Lung (tissue), 12 donors: ENCODE results near the gene ADIPOQ. TPM values are rescaled to one million over a fixed set of nuclear protein-coding genes. Genes with fewer than 3 reads are reported as not detected.

Source experiments
- ATAC-seq: fragments of 200-7000 bp; cut with Tn5 transposase; one replicate; pipeline ENCODE4 v1.9.1; 2020; ENCODE audit warnings: moderate number of reproducible peaks; ENCODE audit not compliant: insufficient read depth, low FRiP score
- DNase-seq, 3 donors: peaks; one replicate each; pipeline ENCODE4 v3.0.0-alpha.2; 2013 to 2017
- H3K27ac ChIP-seq, 2 donors: one replicate each; pipeline ENCODE4 v1.5.1; 2013; ENCODE audit warnings: mild to moderate bottlenecking in 2 of 2, moderate library complexity in 2 of 2, control low read depth in 1 of 2, inconsistent platforms in 1 of 2, low read depth in 1 of 2, low read length in 1 of 2
- H3K27me3 ChIP-seq, 3 donors: one replicate each; pipeline ENCODE4 v1.5.1; 2013; ENCODE audit warnings: low read length in 2 of 3; ENCODE audit not compliant: control insufficient read depth in 3 of 3, insufficient read depth in 3 of 3
- H3K36me3 ChIP-seq, 4 donors: one replicate each; pipeline ENCODE4 v1.5.1; 2013; ENCODE audit warnings: low read length in 4 of 4, mild to moderate bottlenecking in 1 of 4, moderate library complexity in 1 of 4; ENCODE audit not compliant: control insufficient read depth in 4 of 4, insufficient read depth in 4 of 4
- H3K4me1 ChIP-seq, 5 donors: one replicate each; pipeline ENCODE4 v1.5.1; 2013; ENCODE audit warnings: low read length in 5 of 5, mild to moderate bottlenecking in 2 of 5, moderate library complexity in 1 of 5; ENCODE audit not compliant: control insufficient read depth in 5 of 5, insufficient read depth in 5 of 5
- H3K4me3 ChIP-seq: one replicate; pipeline ENCODE4 v1.5.1; 2013; ENCODE audit warnings: mild to moderate bottlenecking, control low read depth, moderate library complexity
- H3K9ac ChIP-seq, 2 donors: one replicate each; pipeline ENCODE4 v1.5.1; 2013; ENCODE audit warnings: low read length in 2 of 2, control low read depth in 1 of 2; ENCODE audit not compliant: insufficient read depth in 1 of 2
- H3K9me3 ChIP-seq, 4 donors: one replicate each; pipeline ENCODE4 v1.5.1; 2013; ENCODE audit warnings: low read length in 3 of 4, mild to moderate bottlenecking in 1 of 4, moderate library complexity in 1 of 4; ENCODE audit not compliant: control insufficient read depth in 4 of 4, insufficient read depth in 3 of 4
- WGBS, 2 donors: extraction: QIAGEN DNeasy Blood & Tissue Kit; methylation state at CpG; one replicate each; pipeline ENCODE4 v1.1.7; 2013; 5-methylcytosine and 5-hydroxymethylcytosine counted together
- polyA plus RNA-seq, 2 donors: library from polyadenylated mRNA; stranded (reverse); fragments of 200-250 nt; gene quantifications; one replicate each; pipeline ENCODE4 v1.2.1, GENCODE V29; 2013
- total RNA-seq, 2 donors: library from RNA; depleted of rRNA in 1 of 2; stranded (reverse); fragments of >200 nt in 1 of 2; gene quantifications; one replicate each; pipeline ENCODE4 v1.2.1, GENCODE V29; 2014 to 2021
- TF ChIP-seq, protein P1 (sequence below): IDR thresholded peaks from 2 replicates; pipeline ENCODE4 v1.5.1; 2012; ENCODE audit warnings: mild to moderate bottlenecking; ENCODE audit errors: control extremely low read depth, extremely low read depth
- donor health status: control.
- donor health status: control.
- donor health status: Bipolar disorder and iron deficiency.
- donor health status: healthy.
- donor health status: DM: yes; HTN: yes; CAD: no.

The ADIPOQ gene
- total and polyA plus RNA-seq, 4 donors: 0.01 to 0.09 TPM; not detected in 2

DNA sequence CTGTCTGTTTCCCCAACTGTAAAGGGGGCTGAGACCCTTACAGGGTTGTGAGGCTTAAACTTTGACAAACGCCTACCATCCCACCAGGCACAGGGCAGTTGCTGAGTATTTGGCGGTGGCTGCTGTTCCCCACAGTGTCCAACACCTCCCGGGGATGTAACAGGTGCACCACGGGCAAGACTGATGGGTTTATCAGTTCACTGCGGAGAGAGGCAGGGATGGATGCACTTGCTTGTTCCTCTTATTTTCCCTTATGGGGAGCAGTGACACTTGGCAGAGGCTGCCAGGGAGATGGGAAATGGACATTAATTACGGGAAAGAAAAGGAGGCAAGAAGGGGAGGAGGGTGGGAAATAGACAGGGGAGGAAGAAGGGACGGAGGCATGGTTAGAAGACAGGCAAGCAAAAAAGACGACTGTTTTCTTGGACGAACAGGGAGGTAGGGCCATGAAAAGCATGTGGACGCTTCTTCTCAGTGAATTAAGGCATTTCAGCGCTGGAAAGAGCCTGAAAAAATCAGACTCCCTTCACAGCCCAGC, 16.6 kb upstream of the ADIPOQ start:
- Histone ChIP-seq H3K9ac (no peak overlapping the region), H3K9me3 (peaks cover 0 to 2% (median 0%) of the 10 kb centered on the region in 4 donors), H3K27ac (no peak overlapping the region), H3K4me3 (no peak overlapping the region), H3K27me3 (peaks cover 0 to 71% (median 64%) of the 10 kb centered on the region in 3 donors), H3K36me3 (no peaks in the 10 kb centered on the region), H3K4me1 (peaks cover 0 to 8% (median 0%) of the 10 kb centered on the region in 5 donors)
- TF ChIP-seq, protein P1, sequence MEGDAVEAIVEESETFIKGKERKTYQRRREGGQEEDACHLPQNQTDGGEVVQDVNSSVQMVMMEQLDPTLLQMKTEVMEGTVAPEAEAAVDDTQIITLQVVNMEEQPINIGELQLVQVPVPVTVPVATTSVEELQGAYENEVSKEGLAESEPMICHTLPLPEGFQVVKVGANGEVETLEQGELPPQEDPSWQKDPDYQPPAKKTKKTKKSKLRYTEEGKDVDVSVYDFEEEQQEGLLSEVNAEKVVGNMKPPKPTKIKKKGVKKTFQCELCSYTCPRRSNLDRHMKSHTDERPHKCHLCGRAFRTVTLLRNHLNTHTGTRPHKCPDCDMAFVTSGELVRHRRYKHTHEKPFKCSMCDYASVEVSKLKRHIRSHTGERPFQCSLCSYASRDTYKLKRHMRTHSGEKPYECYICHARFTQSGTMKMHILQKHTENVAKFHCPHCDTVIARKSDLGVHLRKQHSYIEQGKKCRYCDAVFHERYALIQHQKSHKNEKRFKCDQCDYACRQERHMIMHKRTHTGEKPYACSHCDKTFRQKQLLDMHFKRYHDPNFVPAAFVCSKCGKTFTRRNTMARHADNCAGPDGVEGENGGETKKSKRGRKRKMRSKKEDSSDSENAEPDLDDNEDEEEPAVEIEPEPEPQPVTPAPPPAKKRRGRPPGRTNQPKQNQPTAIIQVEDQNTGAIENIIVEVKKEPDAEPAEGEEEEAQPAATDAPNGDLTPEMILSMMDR: no peak
- ATAC-seq (no peak), DNase-seq (no peak)
- 19 to 25% methylated on average over 11 of the region's 11 CpGs for WGBS, 2 donors

GRCh38 chr3:186826410-186826975, 16.0 kb upstream of the ADIPOQ start:
- WGBS, 2 donors: 9 to 12% methylated on average over 14 of the region's 14 CpGs
- H3K36me3 ChIP-seq: no peaks in the 10 kb centered on the region
- no peak overlapping the region for H3K27ac ChIP-seq
- no peak overlapping the region for H3K4me3 ChIP-seq
- H3K9ac ChIP-seq: no peak overlapping the region
- H3K9me3 ChIP-seq: peaks cover 0 to 2% (median 0%) of the 10 kb centered on the region in 4 donors
- ATAC-seq: no peak
- TF ChIP-seq, protein P1: no peak
- H3K4me1 ChIP-seq: peaks cover 0 to 8% (median 0%) of the 10 kb centered on the region in 5 donors
- no peak for DNase-seq
- H3K27me3 ChIP-seq: peaks cover 0 to 77% (median 66%) of the 10 kb centered on the region in 3 donors

- ATAC-seq (peak; percentile 93), DNase-seq (peak; percentile 86 to 89 (median 87))
- TF ChIP-seq, protein P1: no peak
- no peaks in the 10 kb centered on the region for H3K36me3 ChIP-seq
- peaks cover 0 to 84% (median 69%) of the 10 kb centered on the region in 3 donors for H3K27me3 ChIP-seq
- peaks cover 0 to 8% (median 0%) of the 10 kb centered on the region in 5 donors for H3K4me1 ChIP-seq
- 2% methylated on average over 58 to 80 of the region's 80 CpGs for WGBS, 2 donors
- no peak overlapping the region for H3K9ac ChIP-seq
- no peak overlapping the region for H3K27ac ChIP-seq
- H3K4me3 ChIP-seq: peak overlapping the region; percentile 52
- H3K9me3 ChIP-seq: peaks cover 0 to 5% (median 0%) of the 10 kb centered on the region in 4 donors
These were observed 15.3 kb upstream of the ADIPOQ start for GRCh38 chr3:186826976-186827857.
